Posterior vena cava (tissue), 2 donors: ENCODE data around the gene CNOT2. TPM values are rescaled to one million over a fixed set of nuclear protein-coding genes. Genes with fewer than 3 reads are reported as not detected.

Experiments used
- DNase-seq: peaks from one replicate; pipeline ENCODE4 v3.0.0-alpha.2; 2020; ENCODE audit warnings: low spot score
- intact Hi-C, 2 donors: fragments of 100-400 bp; cut with DNase I; formaldehyde crosslinking; loops; one replicate each; pipeline versions ENCODE4 v1.14.1 to v1.14.2; 2022 to 2023
- total RNA-seq, 2 donors: library from RNA; stranded (reverse); fragmentation: NEBNext Ultra II Directional; extraction: Animal tissue kit (Norgen Biotek cat#: 25700); gene quantifications; one replicate each; pipeline ENCODE4 v1.2.1, GENCODE V29; 2021
- donor health status: DM: yes; HTN: yes; CAD: no.
- donor health status: DM: yes; HTN: yes; CAD: no.

Gene CNOT2
- total RNA-seq, 2 donors from 2014 or later, result 52.4 to 62.9 TPM

DNA sequence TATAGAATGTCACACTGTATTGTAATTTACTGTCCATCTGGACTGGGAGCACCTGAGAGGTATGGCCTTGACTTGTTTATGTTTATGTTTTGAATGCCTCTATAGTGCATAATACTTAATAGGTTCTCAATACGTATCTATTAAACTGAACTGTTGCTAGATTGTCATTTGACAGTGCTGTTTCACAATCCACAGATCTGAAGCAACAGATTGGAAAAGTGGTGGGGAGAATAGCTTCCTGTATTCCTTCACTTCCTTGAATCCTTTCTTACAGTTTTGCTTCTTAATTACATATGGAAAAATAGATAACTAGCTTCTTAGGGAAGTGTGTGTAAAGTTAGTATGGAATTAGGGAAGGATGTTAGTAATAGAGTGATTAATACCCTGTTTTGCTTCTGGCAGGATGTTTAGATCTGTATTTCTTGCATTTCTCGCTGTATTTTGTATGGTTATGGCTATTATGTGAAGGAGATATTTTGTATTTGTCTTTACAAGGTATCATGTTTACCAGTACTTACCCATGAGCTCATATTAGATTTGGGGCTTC lies 4.5 kb downstream of the CNOT2 start:
- no peak for DNase-seq
- intact Hi-C loops, result no loop called here

DNA sequence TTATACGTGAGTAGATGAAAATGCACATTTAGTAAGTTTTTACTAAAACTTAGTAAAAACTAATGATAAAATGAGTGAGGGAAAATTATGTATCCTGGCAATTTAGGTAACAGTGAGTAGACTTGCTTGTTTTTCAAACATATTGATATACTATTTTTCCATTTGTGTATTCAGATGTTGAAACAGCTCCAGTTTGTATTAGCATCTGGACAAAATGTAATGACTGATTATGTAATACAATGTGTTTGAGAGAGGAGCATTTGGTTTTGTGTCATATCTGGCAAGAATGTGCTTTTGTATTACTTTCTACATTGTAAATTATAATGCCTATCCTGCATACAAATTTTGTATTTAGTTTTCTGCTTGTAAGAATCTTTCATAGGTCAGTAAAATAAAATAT lies 5.6 kb downstream of the CNOT2 start:
- DNase-seq, result no peak
- intact Hi-C loops, result no loop called here

DNA sequence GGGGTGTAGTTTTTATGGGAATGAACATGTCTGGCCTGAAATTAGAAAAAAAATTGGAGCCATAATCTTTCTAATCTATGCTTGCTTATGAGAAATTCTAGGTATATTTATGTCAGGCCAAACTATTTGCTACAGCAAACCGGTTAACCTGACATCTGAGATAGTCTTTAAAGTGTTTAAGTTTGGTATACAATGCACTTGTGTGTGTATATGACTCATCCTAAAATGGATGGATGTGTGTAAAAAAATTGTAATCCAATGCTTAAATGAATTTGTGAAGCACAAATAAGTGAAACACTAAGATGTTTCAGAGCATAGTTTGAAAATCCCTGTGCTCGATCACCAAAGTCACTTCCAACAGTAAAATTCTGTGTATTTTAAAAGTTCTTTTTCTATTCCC lies 6.7 kb downstream of the CNOT2 start:
- DNase-seq, result no peak
- intact Hi-C loops, result no loop called here

DNA sequence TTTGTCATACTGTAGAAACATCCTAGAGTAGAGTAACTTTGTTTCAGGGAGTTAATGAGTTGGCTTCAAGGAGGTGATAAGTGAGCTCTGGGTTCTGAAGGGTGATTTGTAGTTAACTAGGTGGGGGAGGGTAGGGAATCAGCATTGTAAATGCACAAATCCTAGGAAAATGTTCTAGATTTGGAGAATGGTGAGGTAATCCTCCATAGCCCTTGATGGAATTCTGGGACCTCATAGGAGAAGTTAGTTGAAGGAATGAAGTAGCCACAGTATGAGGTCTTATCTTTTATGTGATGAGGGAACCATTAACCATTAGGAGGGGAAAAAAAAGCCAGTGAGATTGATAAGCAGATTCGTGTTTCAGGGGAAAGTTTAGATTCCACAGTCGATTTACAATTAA lies 8.0 kb downstream of the CNOT2 start:
- DNase-seq, result no peak
- intact Hi-C loops, result no loop called here

DNA sequence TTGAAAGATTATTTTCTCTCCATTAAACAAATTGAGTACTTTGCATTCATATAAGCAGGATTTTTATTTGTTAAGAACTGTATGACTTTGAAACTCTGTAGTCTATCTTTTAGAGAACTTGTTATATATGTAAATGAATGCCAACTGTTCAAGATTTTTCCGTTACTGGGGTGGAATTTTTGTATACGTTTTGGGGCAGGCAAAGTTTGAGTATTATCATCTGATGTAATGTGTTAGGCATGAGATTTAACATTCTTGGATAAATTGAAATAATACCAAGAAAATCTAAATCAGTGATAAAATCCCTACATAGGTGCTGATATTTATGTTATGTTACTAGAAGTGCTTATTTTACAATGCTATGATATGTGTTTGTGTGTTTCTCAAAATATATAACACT lies 8.4 kb downstream of the CNOT2 start:
- intact Hi-C loops, result no loop called here
- no peak for DNase-seq

DNA sequence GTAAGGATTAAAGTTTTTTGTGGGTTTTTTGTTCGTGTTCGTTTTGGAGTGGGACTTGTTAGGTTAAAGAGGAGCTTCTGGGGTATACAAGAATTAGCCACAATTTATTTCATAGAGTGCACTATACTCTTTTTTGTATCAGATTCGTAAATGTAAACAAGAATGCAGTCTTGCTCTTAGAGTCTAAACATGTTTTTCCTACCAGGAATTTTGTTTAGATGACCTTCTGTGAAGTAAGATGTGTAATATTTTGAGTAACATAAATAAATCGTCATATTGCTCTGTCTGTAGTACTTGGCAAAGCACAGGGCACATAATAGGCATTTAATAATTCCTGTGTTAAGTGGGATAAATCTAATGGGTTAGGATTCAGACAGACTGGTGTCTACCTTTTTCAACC lies 9.6 kb downstream of the CNOT2 start:
- intact Hi-C loops, result no loop called here
- DNase-seq, result no peak

DNA sequence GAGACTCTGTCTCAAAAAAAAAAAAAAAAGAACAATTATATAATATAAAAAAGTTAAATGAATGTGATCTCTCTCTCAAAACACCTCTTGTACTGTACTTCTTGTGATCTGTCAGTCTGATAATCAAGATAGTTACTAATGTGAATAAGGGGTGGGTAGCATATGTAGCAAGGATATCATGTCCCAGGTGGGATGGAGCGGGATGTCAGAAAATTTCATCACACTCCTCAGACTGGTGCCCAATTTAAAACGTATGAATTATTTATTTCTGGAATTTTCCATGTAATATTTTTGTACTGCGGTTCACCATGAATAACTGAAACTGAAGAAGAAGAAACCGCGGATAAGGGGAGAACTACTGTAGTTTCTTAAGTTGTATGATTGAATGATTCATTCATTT lies 11.0 kb downstream of the CNOT2 start:
- intact Hi-C loops, result no loop called here
- DNase-seq, result no peak

DNA sequence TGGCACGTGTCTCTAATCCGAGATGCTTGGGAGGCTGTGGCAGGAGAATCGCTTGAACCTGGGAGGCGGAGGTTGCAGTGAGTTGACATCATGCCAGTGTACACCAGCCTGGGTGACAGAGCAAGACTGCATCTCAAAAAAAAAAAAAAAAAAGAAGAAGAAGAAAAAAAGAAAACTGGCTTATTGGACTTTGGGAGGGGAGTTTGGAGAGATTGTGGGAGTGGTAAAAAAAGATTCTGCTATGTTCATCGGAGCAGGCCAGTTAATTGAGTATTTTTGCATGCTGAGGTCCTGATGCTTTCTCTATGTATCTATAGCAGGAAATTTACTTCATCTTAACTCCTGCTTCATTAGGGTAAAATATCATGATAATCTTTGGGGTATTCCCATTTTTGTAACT lies 11.6 kb downstream of the CNOT2 start:
- intact Hi-C loops, result no loop called here
- DNase-seq, result no peak

DNA sequence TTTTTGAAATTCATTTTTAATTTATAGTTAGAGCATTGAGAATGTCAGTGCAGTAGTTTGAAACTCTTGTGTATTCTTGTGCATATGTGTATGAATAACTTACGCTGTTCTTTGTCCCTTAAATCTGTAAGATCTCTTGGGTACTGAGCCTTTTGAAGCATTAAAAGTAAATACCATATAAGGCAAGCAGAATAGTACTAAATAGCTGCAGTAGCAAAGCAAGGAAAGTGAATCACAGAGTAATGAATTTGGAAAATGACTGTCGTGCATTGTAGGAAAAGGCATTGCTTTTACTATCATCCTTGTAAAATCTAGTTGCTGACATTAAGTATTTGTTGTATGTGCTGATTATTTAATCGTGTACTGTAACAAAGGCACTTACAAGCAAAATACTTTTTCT lies 12.1 kb downstream of the CNOT2 start:
- DNase-seq, result no peak
- intact Hi-C loops, result no loop called here

DNA sequence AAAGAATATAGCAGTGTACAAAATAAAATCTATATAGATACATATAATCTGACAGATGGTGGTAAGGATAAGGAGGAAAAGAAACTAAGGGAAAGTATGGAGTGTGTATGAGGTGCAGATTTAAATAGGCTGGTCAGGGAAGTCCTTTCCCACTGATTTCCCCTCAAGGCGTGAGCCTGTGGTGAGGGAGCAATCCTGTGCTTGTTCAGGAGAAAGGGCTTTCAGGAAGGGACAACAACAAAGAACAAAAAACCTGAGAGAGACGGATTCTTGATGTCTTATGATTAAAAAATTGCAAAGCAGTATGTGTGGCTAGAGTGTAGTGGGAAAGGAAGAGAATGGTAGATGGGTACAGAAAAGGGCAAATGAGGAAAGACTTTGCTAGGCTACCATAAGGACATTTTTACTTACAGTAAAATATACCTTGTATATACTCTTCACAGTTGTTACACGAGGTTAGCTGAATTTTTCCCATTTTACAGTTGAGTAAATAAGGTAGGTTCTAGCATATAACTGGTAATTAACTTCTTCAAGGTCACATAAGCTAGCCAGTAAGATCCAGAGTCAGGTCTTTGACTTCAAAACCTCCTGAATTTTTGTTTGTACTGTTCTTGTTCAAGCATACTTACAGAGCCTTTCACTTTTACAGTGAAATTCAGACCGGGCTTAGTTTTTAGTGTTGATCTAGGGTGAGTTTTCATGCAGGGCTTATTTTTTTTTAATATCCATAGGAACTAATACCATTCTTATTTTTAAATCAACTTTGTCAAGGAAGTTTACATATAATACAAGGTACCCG lies 15.6 kb downstream of the CNOT2 start:
- peak; percentile 38 for DNase-seq
- intact Hi-C loops, result no loop called here

DNA sequence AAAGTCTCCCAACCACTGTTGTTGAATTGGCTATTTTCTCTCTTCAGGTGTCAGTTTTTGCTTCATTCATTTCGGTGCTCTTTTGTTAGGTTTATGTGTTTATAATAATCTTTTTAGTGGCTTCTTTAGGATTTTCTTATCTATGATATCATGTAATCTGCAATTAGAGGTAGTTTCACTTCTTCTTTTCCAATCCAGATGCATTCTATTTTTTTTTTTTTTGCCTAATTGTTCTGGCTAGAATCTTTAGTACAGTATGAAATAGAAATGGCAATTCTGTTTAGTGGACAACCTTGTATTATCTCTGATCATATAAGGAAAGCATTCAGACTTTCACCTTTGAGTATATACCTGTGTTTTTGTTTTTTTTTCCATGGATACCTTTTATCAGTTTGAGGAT lies 17.4 kb downstream of the CNOT2 start:
- no peak for DNase-seq
- intact Hi-C loops, result no loop called here

DNA sequence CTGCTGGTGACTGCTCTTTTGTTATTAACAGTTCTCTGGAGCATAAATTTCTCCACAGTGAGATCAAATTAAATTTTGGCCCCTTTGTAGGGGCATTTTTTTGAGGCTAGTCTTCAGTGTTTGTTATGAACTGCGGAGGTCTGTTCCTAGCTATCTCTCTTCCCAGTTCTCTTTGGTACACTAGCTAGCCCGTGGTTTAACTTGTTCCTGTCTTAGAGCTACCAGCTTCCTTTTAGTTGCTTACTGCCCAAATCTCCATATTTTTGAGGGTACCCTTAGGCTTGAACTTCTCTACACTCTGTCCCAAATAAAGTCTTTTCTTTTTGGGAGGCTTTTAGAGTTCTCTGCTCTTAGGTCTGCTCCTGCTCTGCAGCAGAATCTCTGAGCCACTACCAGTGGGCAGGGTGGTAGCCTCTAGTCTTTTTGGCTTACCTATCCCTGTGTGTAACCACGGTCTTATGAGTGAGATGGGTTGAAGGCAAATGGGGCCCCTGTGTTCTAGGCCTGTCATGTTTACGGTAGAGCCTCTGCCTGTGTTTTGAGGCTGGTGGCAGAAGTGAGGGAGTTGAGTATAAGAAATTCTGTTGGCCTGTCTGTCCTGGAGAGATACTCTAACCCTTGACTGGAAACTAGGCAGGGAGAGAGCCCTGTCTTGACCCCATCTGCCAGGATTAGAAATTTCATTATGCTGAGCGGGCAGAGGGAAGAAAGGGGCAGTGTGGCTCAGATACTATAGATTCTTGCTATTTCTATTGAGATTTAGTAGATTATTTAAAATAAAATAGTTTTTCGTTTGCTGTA lies 21.0 kb downstream of the CNOT2 start:
- no peak for DNase-seq
- intact Hi-C loops, result no loop called here

DNA sequence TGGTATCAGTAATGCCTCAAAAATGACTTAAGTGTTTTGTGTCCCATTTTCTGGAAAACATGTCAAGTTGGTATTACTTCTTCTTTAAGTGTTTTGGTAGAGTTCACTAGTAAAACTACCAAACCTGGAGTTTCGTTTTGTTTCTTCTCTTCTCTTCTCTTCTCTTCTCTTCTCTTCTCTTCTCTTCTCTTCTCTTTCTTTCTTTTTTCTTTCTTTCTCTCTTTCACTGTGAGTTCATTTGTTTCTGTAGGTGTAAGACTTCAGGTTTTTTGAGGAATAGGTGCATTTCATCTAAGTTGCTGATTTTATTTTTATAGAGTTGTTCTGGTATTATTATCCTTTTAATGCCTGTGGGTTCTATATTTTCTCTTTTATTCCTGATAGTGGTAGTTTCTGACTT lies 21.9 kb downstream of the CNOT2 start:
- intact Hi-C loops, result no loop called here
- no peak for DNase-seq

DNA sequence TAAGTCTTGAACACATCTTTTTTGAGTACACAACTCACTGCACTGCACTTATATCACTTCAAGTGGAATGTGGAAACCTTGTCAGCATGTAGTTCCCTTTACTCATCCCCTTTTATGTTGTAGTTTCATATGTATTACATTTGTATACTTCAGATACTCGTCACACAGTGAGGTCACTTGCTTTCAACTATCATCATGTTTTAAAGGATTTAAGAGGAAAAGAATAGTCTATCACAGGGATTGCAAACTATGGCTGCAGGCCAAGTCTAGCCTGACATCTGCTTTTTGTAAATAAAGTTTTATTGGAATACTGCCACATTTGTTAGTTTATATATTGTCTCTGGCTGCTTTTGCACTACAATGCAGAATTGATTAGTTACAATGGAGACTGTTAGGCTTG lies 24.3 kb downstream of the CNOT2 start:
- DNase-seq, result no peak
- intact Hi-C loops, result no loop called here

DNA sequence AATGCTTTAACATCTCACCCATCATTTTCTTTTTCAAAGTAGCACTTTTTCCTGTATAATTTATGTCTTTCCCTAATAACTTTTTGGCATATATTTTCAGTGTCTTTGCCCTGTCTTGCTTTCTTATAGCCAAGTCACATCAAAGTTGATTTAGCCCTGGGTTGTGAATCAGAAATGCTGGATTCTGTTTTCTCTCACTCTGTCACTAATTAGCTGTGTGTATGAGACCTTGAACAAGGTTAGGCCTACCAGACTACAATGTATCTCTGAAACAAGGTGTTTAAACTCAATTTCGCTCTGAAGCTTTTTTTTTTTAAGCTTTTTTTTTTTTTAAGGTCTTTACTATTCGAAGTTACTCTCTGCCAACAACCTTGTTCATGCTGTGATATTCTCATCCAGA lies 25.7 kb downstream of the CNOT2 start:
- no peak for DNase-seq
- intact Hi-C loops, result no loop called here

DNA sequence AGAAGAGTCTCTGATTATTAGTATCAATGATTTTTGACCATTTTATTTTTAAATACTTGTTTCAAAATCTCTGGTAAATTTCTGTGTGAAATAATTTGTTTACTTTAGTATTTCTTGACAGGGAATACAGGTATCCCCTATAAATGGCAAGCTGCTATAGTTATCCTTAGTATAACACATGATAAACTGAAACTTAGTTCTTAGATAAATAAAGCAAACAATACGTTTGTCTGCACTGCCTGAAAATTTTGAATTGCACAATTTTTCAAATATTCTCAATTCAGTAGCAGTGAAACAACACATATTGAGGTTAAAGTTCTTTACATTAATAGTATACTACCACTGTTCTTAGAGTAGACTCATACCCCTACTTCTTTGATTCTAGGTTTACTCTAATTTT lies 26.9 kb downstream of the CNOT2 start:
- DNase-seq, result no peak
- intact Hi-C loops, result no loop called here

DNA sequence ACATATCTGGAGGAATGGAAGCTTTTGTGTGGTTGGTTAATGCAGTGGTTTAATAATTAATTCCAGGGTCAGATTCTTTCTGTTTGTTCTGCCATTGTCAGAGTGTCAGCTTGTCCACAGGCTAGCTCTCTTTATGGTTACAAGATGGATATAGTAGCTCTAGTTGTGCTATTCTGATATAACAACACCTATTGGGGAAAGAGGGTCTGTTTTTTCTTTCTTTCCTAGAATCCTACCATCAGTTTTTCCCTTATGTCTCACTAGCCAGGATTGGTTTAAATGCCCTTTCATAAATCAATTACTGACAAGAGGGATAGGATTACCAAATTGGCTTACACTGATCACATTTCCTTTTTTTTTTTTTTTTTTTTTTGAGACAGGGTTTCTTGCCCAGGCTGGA lies 27.8 kb downstream of the CNOT2 start:
- no peak for DNase-seq
- intact Hi-C loops, result no loop called here

DNA sequence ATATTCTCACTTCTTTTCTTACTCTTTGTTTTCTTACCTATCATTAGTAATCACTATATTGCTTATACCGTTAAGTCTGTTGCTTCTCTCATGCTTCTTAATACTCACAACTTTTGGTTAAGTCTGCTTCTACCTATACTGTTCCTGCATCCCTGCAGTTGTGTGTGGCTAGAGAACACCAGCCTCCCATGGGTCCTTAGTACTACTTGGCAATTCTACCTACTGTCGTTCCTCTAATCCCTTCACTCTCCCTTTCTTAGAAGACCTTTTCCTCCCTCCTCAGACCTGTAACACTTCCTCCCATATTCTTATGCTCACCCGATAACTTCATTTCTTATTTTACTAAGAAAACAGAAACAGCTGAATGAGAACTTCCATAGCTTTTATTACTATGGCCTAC lies 29.3 kb downstream of the CNOT2 start:
- intact Hi-C loops, result no loop called here
- no peak for DNase-seq

DNA sequence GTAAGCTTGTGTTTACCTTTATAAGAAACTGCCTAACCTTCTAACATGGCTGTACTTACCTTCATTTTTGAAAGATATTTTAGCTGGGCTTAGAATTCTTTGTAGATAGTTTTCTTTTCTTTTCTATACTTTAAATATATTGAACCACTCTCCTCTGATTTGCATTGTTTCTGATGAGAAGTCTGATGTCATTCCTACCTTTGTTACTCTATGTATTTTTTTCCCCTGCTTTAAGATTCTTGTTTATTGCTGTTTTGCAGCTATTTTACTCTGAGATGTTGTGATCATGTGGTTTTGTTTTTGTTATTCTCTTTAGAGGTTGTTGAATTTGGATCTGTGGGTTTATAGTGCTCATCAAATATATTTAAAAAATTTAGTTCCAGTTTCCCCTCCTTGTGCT lies 31.8 kb downstream of the CNOT2 start:
- intact Hi-C loops, result no loop called here

DNA sequence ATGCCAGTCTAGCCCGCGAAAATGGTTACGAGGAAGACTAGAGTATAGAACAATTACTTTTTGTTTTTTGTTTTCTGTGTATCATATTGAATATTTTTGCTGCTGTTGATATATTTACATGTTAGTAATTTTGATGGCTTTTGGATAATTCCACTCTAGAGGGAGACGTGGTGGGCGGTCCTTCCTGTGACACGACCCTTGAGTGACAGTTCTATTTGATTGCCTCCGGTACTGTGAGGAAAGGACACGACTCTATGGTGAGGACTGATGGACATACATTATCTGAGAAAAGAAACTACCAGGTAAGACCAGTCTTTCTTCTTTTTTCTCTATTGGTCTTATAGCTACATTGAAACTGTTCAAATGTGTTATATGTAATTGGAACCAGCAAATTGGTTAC lies 34.7 kb downstream of the CNOT2 start:
- no peak for DNase-seq
- intact Hi-C loops, result no loop called here

More for the DNA sequence above, 31.8 kb downstream of the CNOT2 start:
- DNase-seq, result no peak

DNA sequence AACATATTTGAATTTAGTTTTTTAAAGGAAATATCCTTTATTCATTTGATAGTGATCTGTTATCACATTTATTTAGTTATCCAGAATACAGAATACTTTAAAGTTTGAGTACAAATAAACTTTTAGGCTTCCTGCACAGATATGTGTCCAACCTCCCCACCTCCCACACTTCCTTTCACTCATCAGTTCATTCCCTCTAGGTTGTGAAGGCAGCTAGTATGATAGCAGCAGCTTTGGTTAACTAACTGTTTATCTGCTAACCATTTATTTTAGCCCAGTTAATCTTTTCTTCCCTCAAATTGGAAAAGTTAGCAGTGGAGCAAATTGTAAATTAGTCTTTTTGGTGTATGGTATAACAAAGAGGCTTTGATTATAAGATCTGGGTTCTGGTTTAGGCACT lies 35.7 kb downstream of the CNOT2 start:
- intact Hi-C loops, result no loop called here
- no peak for DNase-seq
